Activated naive CD4-positive, alpha-beta T cell (primary cell): ENCODE measurements around the gene ZNF254.
"Not testable (repeated sequence)": the region's sequence is repeated elsewhere in the genome, so short reads cannot be mapped to it uniquely, and the experiment has no call there.

Experiments used
- DNase-seq, 4 experiments: peaks; one replicate each; lab custom pipeline; 2025; lab: John Stamatoyannopoulos, UW

ZNF254 gene

GRCh38 chr19:24072720-24073119 lies 14.3 kb upstream of the ZNF254 start:
- no peak for DNase-seq

DNA sequence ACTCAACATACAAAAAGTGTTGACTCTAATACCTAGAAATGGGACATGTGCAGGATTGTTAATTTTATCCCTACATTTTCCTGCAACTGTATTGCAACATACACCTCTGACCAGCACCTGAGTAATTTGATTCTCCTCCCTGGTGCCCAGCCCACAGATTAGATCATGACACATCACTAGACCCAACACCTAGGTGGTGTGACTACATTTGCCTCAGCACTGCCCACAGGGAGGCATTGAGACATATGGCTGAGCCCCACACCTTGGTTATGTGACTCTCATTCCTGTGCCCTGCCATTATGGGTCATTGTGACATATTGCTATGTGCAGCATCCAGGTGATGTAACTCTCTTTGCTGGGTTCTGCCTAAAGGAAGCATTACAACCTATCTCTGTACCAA lies 13.2 kb upstream of the ZNF254 start:
- DNase-seq: no peak

DNA sequence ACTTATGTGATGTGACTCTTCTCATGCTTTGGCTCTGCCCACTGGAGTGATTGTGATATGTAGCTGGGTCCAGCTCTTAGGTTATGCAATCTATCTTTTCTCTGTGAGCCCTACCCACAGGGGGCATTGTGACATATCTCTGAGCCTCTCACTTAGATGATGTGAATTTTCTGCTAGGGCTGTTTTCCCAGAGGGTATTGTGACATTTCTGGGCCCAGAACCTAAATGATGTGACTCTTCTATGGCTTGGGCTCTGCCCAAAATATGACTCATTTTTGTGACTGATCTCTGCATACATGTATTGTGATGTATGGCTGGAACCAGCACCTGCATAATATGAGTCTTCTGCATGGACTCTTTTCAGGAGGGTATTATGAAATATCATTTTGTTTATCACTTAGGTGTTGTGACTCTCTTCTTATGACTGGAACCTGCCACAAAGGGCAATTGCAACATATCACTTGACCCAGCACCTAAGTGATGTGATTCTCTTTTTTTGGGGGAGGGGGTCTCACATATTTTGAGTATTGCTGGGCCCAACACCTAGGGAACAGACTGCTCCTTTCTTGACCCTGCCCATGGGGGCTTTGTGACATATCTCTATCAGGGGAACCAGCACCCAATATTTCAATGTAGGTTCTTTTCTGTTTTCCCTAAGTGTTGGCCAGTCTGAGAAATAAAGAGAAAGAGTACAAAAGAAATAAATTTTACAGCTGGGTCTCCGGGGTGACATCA lies 12.1 kb upstream of the ZNF254 start:
- no peak for DNase-seq

DNA sequence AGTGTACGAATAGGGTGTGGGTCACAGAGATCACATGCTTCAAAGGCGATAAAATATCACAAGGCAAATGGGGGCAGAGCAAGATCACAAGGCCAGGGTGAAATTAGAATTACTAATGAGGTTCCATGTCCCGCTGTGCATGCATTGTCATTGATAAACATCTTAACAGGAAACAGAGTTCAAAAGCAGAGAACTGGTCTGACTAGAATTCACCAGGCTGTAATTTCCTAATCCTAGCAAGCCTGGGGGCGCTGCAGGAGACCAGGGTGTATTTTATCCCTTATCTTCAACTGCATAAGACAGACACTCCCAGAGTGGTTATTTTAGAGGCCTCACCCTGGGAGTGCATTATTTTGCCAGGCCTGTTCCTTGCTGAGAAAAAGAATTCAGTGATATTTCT lies 11.5 kb upstream of the ZNF254 start:
- not testable (repeated sequence) for DNase-seq

DNA sequence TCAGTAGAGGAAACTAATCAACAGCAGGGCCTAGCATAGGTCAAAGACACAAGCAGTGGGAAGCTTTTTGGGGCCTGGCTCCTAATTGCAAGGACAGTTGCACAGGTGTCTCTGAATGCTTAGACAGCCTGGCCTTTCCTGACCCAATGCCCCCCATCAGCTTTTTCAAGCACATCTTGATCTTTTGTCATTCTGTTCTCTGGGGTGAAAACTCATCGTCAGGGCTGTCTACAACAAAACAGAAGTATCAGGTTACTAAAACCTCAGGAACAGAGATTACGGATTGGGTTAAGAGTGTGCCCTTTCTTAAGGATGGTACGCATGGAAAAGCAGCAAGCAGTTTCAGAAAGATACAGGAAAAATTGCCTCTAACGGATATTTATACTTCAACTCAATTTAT lies 8.3 kb upstream of the ZNF254 start:
- no peak for DNase-seq

DNA sequence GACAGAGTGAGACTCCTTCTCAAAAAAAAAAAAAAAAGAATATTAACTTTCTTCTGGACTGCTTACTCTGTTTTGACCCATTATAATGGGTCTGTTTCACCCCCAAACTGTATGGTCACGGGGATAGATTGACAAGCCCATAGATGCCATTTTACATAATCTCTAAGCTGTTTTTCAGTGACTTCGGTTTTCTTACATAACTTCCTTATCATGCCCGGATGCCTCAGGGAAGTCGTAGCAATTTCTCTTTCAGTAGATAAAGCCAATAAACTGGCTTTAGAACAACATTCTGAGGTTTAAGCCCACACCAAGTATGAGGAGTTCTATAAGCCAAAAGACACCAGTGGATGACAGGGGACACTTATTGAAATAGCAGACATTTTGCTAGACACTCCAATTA lies 5.9 kb upstream of the ZNF254 start:
- no peak for DNase-seq

DNA sequence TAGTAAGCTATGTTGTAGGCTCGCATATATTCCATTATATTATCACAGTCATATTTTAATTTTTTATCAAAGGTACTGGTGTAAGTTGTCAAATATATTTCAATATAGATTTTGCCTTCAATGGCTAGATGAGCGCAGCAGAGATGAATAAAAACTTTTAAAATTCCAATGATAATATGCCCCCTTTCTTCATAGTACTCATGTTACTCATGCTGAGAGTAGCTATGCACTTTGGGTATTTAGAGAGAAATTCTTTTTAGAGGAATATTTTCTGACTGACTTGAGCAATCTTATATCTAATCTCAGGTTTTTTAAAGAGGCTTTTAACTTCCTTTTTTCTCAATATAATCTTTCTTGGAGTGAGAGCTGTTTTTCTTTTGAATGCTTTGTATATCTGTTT lies 11.4 kb downstream of the ZNF254 start:
- DNase-seq: no peak

DNA sequence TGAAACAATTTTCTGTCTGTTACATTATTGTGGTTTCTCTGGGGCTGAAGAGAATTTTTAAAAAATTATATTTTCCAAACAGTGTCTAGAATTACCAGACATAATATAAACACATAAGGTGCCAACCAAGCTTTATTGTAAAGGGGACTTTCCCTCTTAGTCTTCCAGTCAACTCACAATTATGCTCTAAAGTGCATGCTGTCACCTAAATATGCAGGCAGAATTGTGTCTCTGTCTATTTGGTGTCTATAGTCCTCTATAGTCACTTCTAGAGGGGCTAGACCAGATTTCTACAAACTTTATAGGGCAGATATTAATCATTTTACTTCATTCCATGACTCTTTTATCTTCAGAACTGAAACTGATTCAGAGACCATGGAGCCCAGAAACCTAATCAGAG lies 12.8 kb downstream of the ZNF254 start:
- no peak for DNase-seq

- DNase-seq: not testable (repeated sequence)
Observed at GRCh38 chr19:24100597-24100996, 13.6 kb downstream of the ZNF254 start.

- no peak for DNase-seq
Observed at GRCh38 chr19:24101459-24102115, 14.6 kb downstream of the ZNF254 start.

DNA sequence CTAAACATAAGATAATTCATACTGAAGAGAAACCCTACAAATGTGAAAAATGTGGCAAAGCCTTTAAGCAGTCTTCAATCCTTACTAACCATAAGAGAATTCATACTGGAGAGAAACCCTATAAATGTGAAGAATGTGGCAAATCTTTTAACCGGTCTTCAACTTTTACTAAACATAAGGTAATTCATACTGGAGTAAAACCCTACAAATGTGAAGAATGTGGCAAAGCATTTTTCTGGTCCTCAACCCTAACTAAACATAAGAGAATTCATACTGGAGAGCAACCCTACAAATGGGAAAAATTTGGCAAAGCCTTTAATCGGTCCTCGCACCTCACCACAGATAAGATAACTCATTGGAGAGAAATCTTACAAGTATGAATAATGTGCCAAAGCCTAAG lies 40.6 kb downstream of the ZNF254 start:
- DNase-seq: no peak

DNA sequence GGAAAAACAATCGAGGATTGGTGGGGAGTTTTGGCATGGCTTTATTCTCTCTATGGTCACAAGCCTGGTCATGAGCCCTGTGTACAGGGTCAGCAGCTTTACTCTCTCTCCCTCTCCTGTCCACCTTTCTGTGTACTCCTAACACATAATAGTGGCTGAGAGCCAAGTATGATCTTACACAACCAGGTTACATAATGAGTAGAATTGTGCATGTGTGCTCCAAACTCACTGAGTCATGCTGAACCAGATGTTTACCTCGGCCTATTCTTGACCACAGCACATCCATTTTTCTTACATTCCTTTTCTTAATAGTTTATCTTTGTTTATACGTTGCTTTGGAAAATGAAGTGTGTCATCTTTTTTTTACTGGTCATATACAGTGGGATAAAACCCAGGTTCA lies 53.1 kb downstream of the ZNF254 start:
- no peak for DNase-seq

- no peak for DNase-seq
Observed at GRCh38 chr19:24140591-24140990, 53.6 kb downstream of the ZNF254 start.

DNA sequence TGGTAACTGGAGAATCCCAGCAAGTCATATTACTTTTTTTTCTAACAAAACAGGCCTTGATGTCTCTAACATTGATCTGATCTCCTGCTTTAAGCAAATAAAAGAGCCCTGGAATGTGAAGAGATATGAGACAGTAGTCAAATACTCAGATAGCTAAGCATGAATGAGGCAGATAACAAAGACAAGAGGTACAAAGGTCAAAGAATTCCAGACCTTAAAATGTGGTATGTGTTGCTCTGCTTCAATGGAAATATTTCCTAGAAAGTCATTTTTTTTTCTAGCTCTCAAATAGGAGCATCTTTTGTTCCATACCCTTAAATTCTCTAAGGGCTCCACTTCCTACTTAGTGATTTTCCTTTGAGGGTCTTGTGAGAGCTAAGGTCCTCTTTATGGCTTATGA lies 54.6 kb downstream of the ZNF254 start:
- no peak for DNase-seq

DNA sequence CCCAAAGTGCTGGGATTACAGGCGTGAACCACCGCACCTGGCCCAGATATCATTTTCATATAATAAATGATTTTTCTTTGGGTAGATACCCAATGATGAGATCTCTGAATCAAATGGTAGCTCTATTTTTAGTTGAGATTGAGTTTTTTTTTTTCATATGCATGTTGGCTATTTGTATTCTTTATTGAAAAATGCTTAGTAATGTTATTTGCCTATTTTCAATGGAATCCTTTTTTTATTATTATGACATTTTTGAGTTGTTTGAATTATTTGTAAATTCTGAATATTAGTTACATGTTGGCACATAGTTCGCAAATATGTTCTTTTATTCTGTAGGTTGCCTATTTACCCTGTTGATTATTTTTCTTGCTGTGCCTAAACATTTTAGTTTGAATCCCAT lies 55.8 kb downstream of the ZNF254 start:
- DNase-seq: no peak

- DNase-seq: no peak
Observed at GRCh38 chr19:24159707-24160106, 72.7 kb downstream of the ZNF254 start.

GRCh38 chr19:24166055-24166454 lies 79.1 kb downstream of the ZNF254 start:
- DNase-seq: no peak

- no peak for DNase-seq
Observed at GRCh38 chr19:24173882-24174281, 86.9 kb downstream of the ZNF254 start.

DNA sequence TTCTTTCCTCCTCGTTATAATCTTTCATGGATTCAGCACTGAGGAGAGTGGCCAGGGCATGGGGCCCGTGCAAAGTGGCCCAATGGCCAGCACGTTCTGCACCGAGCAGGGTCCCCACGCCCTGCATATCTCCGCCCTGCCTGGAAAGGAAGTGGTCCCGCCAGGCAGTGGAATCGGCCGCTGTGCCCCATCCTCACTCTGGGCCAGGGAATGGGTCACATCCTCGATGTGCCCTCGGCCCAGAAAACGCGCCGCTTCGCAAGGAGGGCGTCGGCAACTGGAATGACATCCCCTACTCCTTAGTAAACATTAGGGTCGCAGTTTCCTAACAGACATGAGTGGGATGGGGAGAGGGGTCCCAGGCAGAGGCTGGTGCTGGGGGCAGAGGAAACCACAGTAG lies 90.7 kb downstream of the ZNF254 start:
- DNase-seq: no peak

DNA sequence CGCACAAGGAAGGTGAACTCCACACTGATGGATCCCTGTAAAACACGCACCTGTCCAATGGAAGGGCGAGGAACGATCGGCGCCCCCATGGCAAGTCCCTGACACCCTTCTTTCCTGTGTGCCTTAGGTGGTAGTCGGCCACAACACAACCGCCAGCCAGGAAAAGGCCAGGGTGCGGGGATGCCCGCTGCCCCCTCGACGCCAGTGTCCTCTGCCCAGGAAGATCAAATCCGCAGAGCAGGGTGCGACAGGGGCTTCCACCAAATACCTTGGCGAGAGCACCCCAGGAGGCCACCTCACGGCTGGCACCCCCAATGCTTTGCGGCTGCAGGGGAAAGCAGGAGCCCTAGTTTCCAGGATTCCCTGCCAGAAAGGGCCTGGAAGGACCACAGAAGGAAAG lies 91.2 kb downstream of the ZNF254 start:
- DNase-seq: no peak
